K562 (cell line): Measurements from ENCODE around the gene NEK5. TPM values are rescaled to one million over a fixed set of nuclear protein-coding genes. Genes with fewer than 3 reads are reported as not detected.

Experiments
- ARID1B ChIP-seq: fragments of 450-650 bp; IDR thresholded peaks from 2 replicates; pipeline ENCODE4 v1.6.1; 2016; ENCODE audit warnings: antibody characterized with exemption, mild to moderate bottlenecking, inconsistent platforms
- CTBP1 ChIP-seq: fragments of 450-650 bp; IDR thresholded peaks from 2 replicates; pipeline ENCODE4 v1.6.1; 2016; ENCODE audit warnings: borderline replicate concordance
- E2F4 ChIP-seq: sonication (generic); formaldehyde crosslinking; IDR thresholded peaks from 2 replicates; pipeline ENCODE4 v1.8.0; 2022; ENCODE audit warnings: mild to moderate bottlenecking, low read depth, missing genetic modification reagents
- ETV1 ChIP-seq: fragments of 450-650 bp; conservative IDR thresholded peaks from 2 replicates; pipeline ENCODE4 v1.6.1; 2016; ENCODE audit warnings: missing genetic modification characterization, control low read depth, low read depth, missing compliant biosample characterization
- ETV6 ChIP-seq, 3 experiments: fragments of 150-350 bp in 1 of 3; sonication (generic) in 1 of 3; formaldehyde crosslinking in 1 of 3; IDR thresholded peaks; 2 replicates each; pipeline versions ENCODE4 v1.6.1 to v1.8.0; 2014 to 2022; ENCODE audit warnings: borderline replicate concordance in 2 of 3, low read depth in 2 of 3, antibody characterized with exemption in 1 of 3, low read length in 1 of 3, mild to moderate bottlenecking in 1 of 3, missing genetic modification reagents in 1 of 3
- EZH2 ChIP-seq: IDR thresholded peaks from 2 replicates; pipeline ENCODE4 v1.6.1; 2012; ENCODE audit warnings: low read depth, mild to moderate bottlenecking, inconsistent platforms, low read length, borderline replicate concordance
- IFI16 ChIP-seq: fragments of 250-450 bp; sonication (Bioruptor Pico); IDR thresholded peaks from 2 replicates; pipeline ENCODE4 v2.1.2; 2022; ENCODE audit warnings: mild to moderate bottlenecking, inconsistent platforms
- ILK ChIP-seq: fragments of 450-650 bp; IDR thresholded peaks from 2 replicates; pipeline ENCODE4 v1.6.1; 2016; ENCODE audit warnings: missing genetic modification characterization, low read depth, mild to moderate bottlenecking, missing compliant biosample characterization, moderate library complexity, borderline replicate concordance
- KAT8 ChIP-seq: fragments of 450-650 bp; IDR thresholded peaks from 2 replicates; pipeline ENCODE4 v1.6.1; 2016; ENCODE audit warnings: low read depth, mild to moderate bottlenecking
- KDM2B ChIP-seq: fragments of 250-450 bp; sonication (Bioruptor Pico); IDR thresholded peaks from 2 replicates; pipeline ENCODE4 v1.8.0; 2021; ENCODE audit warnings: mild to moderate bottlenecking, moderate library complexity
- MNT ChIP-seq, 2 experiments: fragments of 450-650 bp; conservative IDR thresholded peaks; 2 replicates each; pipeline ENCODE4 v1.6.1; 2017; ENCODE audit warnings: mild to moderate bottlenecking in 2 of 2, moderate library complexity in 2 of 2
- MYC ChIP-seq, 2 experiments: fragments of 250-450 bp in 1 of 2; sonication (Bioruptor Pico) in 1 of 2; IDR thresholded peaks; 2 replicates each; pipeline versions ENCODE4 v1.5.1 to v1.6.1; 2012 to 2021; ENCODE audit warnings: low read depth in 2 of 2, borderline replicate concordance in 1 of 2, improper control_type of control experiment in 1 of 2, low read length in 1 of 2, mild to moderate bottlenecking in 1 of 2, moderate library complexity in 1 of 2
- NFIC ChIP-seq: fragments of 450-650 bp; IDR thresholded peaks from 2 replicates; pipeline ENCODE4 v1.6.1; 2017; ENCODE audit warnings: mild to moderate bottlenecking, inconsistent platforms
- NFXL1 ChIP-seq: fragments of 450-650 bp; formaldehyde crosslinking; IDR thresholded peaks from 2 replicates; pipeline ENCODE4 v1.4.0; 2021; ENCODE audit warnings: mild to moderate bottlenecking
- PATZ1 ChIP-seq: fragments of 250-450 bp; sonication (Bioruptor Pico); IDR thresholded peaks from 2 replicates; pipeline ENCODE4 v1.5.0; 2020; ENCODE audit warnings: mild to moderate bottlenecking, borderline replicate concordance
- PHB2 ChIP-seq: fragments of 450-650 bp; IDR thresholded peaks from 2 replicates; pipeline ENCODE4 v1.6.1; 2017; ENCODE audit warnings: low read depth
- PHTF2 ChIP-seq: fragments of 250-450 bp; sonication (Bioruptor Pico); IDR thresholded peaks from 2 replicates; pipeline ENCODE4 v1.5.0; 2021; ENCODE audit warnings: mild to moderate bottlenecking
- PPARD ChIP-seq: fragments of 250-450 bp; sonication (Bioruptor Pico); IDR thresholded peaks from 2 replicates; pipeline ENCODE4 v1.8.0; 2022; ENCODE audit warnings: inconsistent platforms, mild to moderate bottlenecking, moderate library complexity
- RBM34 ChIP-seq: fragments of 200-400 bp; formaldehyde crosslinking; IDR thresholded peaks from 2 replicates; pipeline ENCODE4 v1.6.1; 2018; ENCODE audit warnings: low read length, borderline replicate concordance; ENCODE audit not compliant: insufficient read depth
- U2AF1 ChIP-seq: fragments of 200-400 bp; formaldehyde crosslinking; optimal IDR thresholded peaks from 2 replicates; pipeline ENCODE3; 2017; ENCODE audit warnings: mild to moderate bottlenecking, low read depth, low read length, moderate library complexity
- XRCC5 ChIP-seq: fragments of 200-400 bp; formaldehyde crosslinking; IDR thresholded peaks from 2 replicates; pipeline ENCODE4 v1.6.1; 2017; ENCODE audit warnings: low read depth, mild to moderate bottlenecking, low read length
- ZBTB1 ChIP-seq: sonication (generic); formaldehyde crosslinking; IDR thresholded peaks from 2 replicates; pipeline ENCODE4 v1.8.1; 2023; ENCODE audit warnings: missing genetic modification reagents, low read depth, mild to moderate bottlenecking, borderline replicate concordance
- ZSCAN32 ChIP-seq: fragments of 450-650 bp; formaldehyde crosslinking; IDR thresholded peaks from 2 replicates; pipeline ENCODE4 v1.4.0; 2020; ENCODE audit warnings: mild to moderate bottlenecking, moderate library complexity
- polyA plus RNA-seq, 8 experiments: library from polyadenylated mRNA; depleted of rRNA in 4 of 8; stranded (reverse) in 5 of 8; unstranded in 3 of 8; fragments of >200 nt; fragmentation: Nextera tagmentation in 2 of 8; fragmentation: Illumina TruSeq in 1 of 8; extraction: Ambion mirVana in 2 of 8; extraction: Trizol in 1 of 8; gene quantifications; 2 replicates each; pipeline versions ENCODE4 v1.2.1 to v1.2.3, GENCODE V29; 2011 to 2014; ENCODE audit warnings: inconsistent platforms in 1 of 8, missing spikeins in 1 of 8
- total RNA-seq, 7 experiments: library from RNA; depleted of rRNA in 6 of 7; stranded (reverse); fragments of >200 nt in 6 of 7; fragmentation: Illumina TruSeq in 2 of 7; extraction: Trizol in 2 of 7; gene quantifications; 2 replicates each; pipeline versions ENCODE4 v1.2.1 to v1.2.3, GENCODE V29; 2011 to 2021; ENCODE audit warnings: low replicate concordance in 1 of 7

The NEK5 gene
- total and polyA plus RNA-seq, 9 of the 15 experiments (the other 6 are each of a cell fraction or from before 2014, with no cell fraction given), result 0.09 to 0.44 (median 0.33) TPM

- no peak for TF ChIP-seq PATZ1
- TF ChIP-seq EZH2, result no peak
- TF ChIP-seq CTBP1, result no peak
- no peak for TF ChIP-seq ILK (tag)
- no peak for TF ChIP-seq RBM34
- no peak for TF ChIP-seq E2F4 (CRISPR knock-in tag)
- TF ChIP-seq ZBTB1 (CRISPR knock-in tag), result no peak
- no peak for TF ChIP-seq U2AF1
- TF ChIP-seq PHB2, result no peak
- no peak for TF ChIP-seq KAT8
- no peak for TF ChIP-seq ARID1B
- no peak for TF ChIP-seq KDM2B (CRISPR knock-in tag)
- no peak for TF ChIP-seq PHTF2 (CRISPR knock-in tag)
- TF ChIP-seq NFXL1, result no peak
- no peak; the same call in 1 of the 2 replicates for TF ChIP-seq NFIC
- no peak for TF ChIP-seq XRCC5
- TF ChIP-seq IFI16 (CRISPR knock-in tag), result no peak
- no peak for TF ChIP-seq ETV6 (IDR thresholded peaks at IDR 0.05; ENCODE audit: borderline replicate concordance in 1 of 2, low read depth in 2 of 2, low read length in 1 of 2)
- no peak for TF ChIP-seq ETV6 (CRISPR knock-in tag; IDR thresholded peaks at IDR 0.05; ENCODE audit: borderline replicate concordance)
- TF ChIP-seq PPARD (CRISPR knock-in tag), result no peak
- TF ChIP-seq ETV1 (tag), result peak; percentile 62; the same call in 1 of the 2 replicates
- TF ChIP-seq ZSCAN32, result no peak
- TF ChIP-seq MYC (IDR thresholded peaks at IDR 0.05; ENCODE audit: low read depth, low read length), result peak; percentile 28; the same call in 1 of the 2 replicates
- no peak for TF ChIP-seq MYC (CRISPR knock-in tag; IDR thresholded peaks at IDR 0.05; ENCODE audit: borderline replicate concordance, low read depth)
- peak in 1 of 2 experiments; percentile 35; a peak in 1 of 4 replicates for TF ChIP-seq MNT (conservative IDR thresholded peaks at IDR 0.05)
These were observed 830 bp downstream of the NEK5 start (continued) for GRCh38 chr13:52127783-52128702.
